Panc1 (cell line): ENCODE data around the gene ELK3. TPM values are rescaled to one million over a fixed set of nuclear protein-coding genes. Genes with fewer than 3 reads are reported as not detected.

Experiments used
- ATAC-seq: fragments of 200-7000 bp; cut with Tn5 transposase; 2 replicates; pipeline ENCODE4 v1.9.1; 2020; ENCODE audit warnings: mild to moderate bottlenecking, moderate library complexity
- BruUV-seq: library from RNA; stranded (reverse); fragments of 400-500 nt; replicated peaks from 2 replicates; lab custom pipeline; 2021; lab: Mats Ljungman, UMichigan
- CTCF ChIA-PET: fragments of 300-600 bp; sonication (Branson Sonifier 250); formaldehyde crosslinking; loops from one replicate; lab custom pipeline; 2022; ENCODE audit warnings: antibody characterized with exemption; lab: Charles Lee
- POLR2A ChIA-PET: fragments of 300-600 bp; sonication (Branson Sonifier 250); formaldehyde crosslinking; loops from one replicate; lab custom pipeline; 2022; ENCODE audit warnings: antibody characterized with exemption; lab: Charles Lee
- DNase-seq: peaks from one replicate; pipeline ENCODE4 v3.0.0-alpha.2; 2010; ENCODE audit warnings: low read depth, low spot score
- H3K27ac ChIP-seq: 2 replicates; pipeline ENCODE4 v1.5.1; 2011; ENCODE audit warnings: mild to moderate bottlenecking, low read length, inconsistent platforms
- H3K27me3 ChIP-seq: fragments of 200-500 bp; sonication (Bioruptor generic); 2 replicates; pipeline ENCODE4 v1.6.0; 2014; ENCODE audit warnings: low read length, inconsistent platforms; ENCODE audit not compliant: control insufficient read depth, insufficient read depth
- H3K36me3 ChIP-seq: fragments of 200-500 bp; sonication (Bioruptor generic); 2 replicates; pipeline ENCODE4 v1.5.1; 2014; ENCODE audit warnings: inconsistent platforms, mild to moderate bottlenecking, low read length, moderate library complexity; ENCODE audit not compliant: control insufficient read depth, insufficient read depth
- H3K4me1 ChIP-seq: 2 replicates; pipeline ENCODE4 v1.5.1; 2011; ENCODE audit warnings: inconsistent platforms, mild to moderate bottlenecking, low read length, moderate library complexity; ENCODE audit not compliant: control insufficient read depth, insufficient read depth
- H3K4me3 ChIP-seq, 2 experiments: 2 replicates each; pipeline ENCODE4 v1.5.1; 2011 to 2012; ENCODE audit warnings: low read depth in 2 of 2, low read length in 2 of 2, mild to moderate bottlenecking in 2 of 2, inconsistent platforms in 1 of 2, moderate library complexity in 1 of 2
- H3K9me3 ChIP-seq: fragments of 200-500 bp; sonication (Bioruptor generic); 2 replicates; pipeline ENCODE4 v1.5.1; 2014; ENCODE audit warnings: low read depth, mild to moderate bottlenecking, inconsistent platforms, low read length, moderate library complexity; ENCODE audit not compliant: control insufficient read depth, insufficient read depth
- POLR2AphosphoS5 ChIP-seq: IDR thresholded peaks from 2 replicates; pipeline ENCODE4 v1.6.1; 2012; ENCODE audit warnings: mild to moderate bottlenecking, low read depth, low read length, moderate library complexity
- SIN3A ChIP-seq: IDR thresholded peaks from 2 replicates; pipeline ENCODE4 v1.6.1; 2012; ENCODE audit warnings: low read depth, mild to moderate bottlenecking, low read length, moderate library complexity, borderline replicate concordance; ENCODE audit not compliant: insufficient read depth
- TCF7L2 ChIP-seq: IDR thresholded peaks from 2 replicates; pipeline ENCODE4 v1.6.1; 2011; ENCODE audit warnings: mild to moderate bottlenecking, low read depth, low read length, inconsistent platforms
- in situ Hi-C: cut with HindIII; loops from 2 replicates; pipeline ENCODE4 v1.10.0; 2016; ENCODE audit warnings: low sequenced_read_pairs, low pct_unique_long_range_greater_than_20kb
- intact Hi-C: fragments of 100-400 bp; cut with micrococcal nuclease; formaldehyde crosslinking; loops from one replicate; pipeline ENCODE4 v1.10.0; 2022; ENCODE audit not compliant: unreplicated experiment
- total RNA-seq: library from RNA; stranded (reverse); gene quantifications from one replicate; pipeline ENCODE4 v1.2.1, GENCODE V29; 2021; ENCODE audit not compliant: unreplicated experiment
- TF ChIP-seq, protein P1 (sequence below): fragments of 450-650 bp; IDR thresholded peaks from 2 replicates; pipeline ENCODE4 v1.5.1; 2017; ENCODE audit warnings: mild to moderate bottlenecking
- TF ChIP-seq, protein P2 (sequence below), 2 experiments: IDR thresholded peaks; 2 replicates each; pipeline ENCODE4 v1.6.1; 2011 to 2012; ENCODE audit warnings: low read depth in 2 of 2, control low read depth in 1 of 2, low read length in 1 of 2, mild to moderate bottlenecking in 1 of 2, moderate library complexity in 1 of 2; ENCODE audit not compliant: insufficient read depth in 1 of 2

ELK3 gene
- total RNA-seq, 1 experiment from 2014 or later: 25.1 TPM

DNA sequence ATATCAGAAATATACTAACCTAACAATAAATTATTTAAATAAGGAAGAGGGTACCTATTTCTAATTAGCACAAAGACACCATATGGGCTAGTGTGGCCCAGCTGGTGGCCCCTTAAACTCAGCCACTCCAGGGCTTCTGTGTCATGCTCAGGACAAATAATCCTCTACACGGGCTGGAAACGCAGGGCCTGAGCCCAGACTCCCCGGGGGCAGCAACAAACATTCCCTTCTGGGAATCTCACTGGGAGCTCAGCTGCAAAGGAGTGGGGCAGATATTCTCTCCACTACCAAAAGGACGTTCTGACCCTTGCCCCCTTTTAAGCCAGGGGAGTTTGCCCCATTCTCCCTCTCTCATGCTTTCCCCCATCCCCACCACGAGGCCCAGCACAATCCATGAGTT lies 43.7 kb upstream of the ELK3 start:
- ChIA-PET POLR2A (no interaction called here), CTCF (no interaction called here)
- Histone ChIP-seq H3K9me3 (no peaks in the 10 kb centered on the region), H3K27ac (no peak overlapping the region), H3K36me3 (no peaks in the 10 kb centered on the region), H3K27me3 (no peaks in the 10 kb centered on the region), H3K4me3 (no peak overlapping the region), H3K4me1 (no peaks in the 10 kb centered on the region)
- intact Hi-C loops: no loop called here
- no peak for ATAC-seq
- TF ChIP-seq, protein P1, sequence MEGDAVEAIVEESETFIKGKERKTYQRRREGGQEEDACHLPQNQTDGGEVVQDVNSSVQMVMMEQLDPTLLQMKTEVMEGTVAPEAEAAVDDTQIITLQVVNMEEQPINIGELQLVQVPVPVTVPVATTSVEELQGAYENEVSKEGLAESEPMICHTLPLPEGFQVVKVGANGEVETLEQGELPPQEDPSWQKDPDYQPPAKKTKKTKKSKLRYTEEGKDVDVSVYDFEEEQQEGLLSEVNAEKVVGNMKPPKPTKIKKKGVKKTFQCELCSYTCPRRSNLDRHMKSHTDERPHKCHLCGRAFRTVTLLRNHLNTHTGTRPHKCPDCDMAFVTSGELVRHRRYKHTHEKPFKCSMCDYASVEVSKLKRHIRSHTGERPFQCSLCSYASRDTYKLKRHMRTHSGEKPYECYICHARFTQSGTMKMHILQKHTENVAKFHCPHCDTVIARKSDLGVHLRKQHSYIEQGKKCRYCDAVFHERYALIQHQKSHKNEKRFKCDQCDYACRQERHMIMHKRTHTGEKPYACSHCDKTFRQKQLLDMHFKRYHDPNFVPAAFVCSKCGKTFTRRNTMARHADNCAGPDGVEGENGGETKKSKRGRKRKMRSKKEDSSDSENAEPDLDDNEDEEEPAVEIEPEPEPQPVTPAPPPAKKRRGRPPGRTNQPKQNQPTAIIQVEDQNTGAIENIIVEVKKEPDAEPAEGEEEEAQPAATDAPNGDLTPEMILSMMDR: no peak
- TF ChIP-seq SIN3A: no peak
- TF ChIP-seq POLR2AphosphoS5: no peak
- TF ChIP-seq, protein P2, sequence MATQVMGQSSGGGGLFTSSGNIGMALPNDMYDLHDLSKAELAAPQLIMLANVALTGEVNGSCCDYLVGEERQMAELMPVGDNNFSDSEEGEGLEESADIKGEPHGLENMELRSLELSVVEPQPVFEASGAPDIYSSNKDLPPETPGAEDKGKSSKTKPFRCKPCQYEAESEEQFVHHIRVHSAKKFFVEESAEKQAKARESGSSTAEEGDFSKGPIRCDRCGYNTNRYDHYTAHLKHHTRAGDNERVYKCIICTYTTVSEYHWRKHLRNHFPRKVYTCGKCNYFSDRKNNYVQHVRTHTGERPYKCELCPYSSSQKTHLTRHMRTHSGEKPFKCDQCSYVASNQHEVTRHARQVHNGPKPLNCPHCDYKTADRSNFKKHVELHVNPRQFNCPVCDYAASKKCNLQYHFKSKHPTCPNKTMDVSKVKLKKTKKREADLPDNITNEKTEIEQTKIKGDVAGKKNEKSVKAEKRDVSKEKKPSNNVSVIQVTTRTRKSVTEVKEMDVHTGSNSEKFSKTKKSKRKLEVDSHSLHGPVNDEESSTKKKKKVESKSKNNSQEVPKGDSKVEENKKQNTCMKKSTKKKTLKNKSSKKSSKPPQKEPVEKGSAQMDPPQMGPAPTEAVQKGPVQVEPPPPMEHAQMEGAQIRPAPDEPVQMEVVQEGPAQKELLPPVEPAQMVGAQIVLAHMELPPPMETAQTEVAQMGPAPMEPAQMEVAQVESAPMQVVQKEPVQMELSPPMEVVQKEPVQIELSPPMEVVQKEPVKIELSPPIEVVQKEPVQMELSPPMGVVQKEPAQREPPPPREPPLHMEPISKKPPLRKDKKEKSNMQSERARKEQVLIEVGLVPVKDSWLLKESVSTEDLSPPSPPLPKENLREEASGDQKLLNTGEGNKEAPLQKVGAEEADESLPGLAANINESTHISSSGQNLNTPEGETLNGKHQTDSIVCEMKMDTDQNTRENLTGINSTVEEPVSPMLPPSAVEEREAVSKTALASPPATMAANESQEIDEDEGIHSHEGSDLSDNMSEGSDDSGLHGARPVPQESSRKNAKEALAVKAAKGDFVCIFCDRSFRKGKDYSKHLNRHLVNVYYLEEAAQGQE (IDR thresholded peaks at IDR 0.05; ENCODE audit: insufficient read depth in 1 of 2, low read depth in 2 of 2, low read length in 1 of 2): no peak
- TF ChIP-seq TCF7L2: no peak
- BruUV-seq: no TSS peak
- in situ Hi-C loops: no loop called here
- no peak for DNase-seq

DNA sequence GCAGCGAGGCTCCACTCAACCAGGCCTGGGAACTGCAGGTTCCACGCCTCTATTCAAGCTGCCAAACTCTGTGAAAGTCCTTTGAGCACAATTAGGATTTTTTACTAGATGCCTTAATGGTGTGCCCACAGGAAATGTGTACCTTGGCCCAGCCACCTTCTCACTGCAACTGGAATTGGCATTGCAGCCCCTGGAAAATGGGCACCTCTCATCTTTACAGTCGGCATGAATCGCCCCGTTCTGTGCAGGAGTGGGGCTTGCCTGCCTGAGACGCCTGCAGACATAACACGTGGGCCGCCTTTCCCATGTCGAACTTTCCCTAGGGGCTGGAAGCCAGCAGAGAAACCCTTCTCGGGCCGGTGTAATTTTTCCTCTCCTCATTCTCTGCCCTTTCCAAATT lies 42.0 kb upstream of the ELK3 start:
- Histone ChIP-seq H3K4me3 (no peak overlapping the region), H3K27ac (no peak overlapping the region), H3K36me3 (no peaks in the 10 kb centered on the region), H3K9me3 (no peaks in the 10 kb centered on the region), H3K4me1 (no peaks in the 10 kb centered on the region), H3K27me3 (no peaks in the 10 kb centered on the region)
- ATAC-seq (no peak), DNase-seq (no peak)
- TF ChIP-seq POLR2AphosphoS5 (no peak), TCF7L2 (no peak), SIN3A (no peak)
- TF ChIP-seq, protein P1: no peak
- TF ChIP-seq, protein P2 (IDR thresholded peaks at IDR 0.05; ENCODE audit: insufficient read depth in 1 of 2, low read depth in 2 of 2, low read length in 1 of 2): no peak
- intact Hi-C loops (no loop called here), in situ Hi-C loops (no loop called here)
- CTCF ChIA-PET: no interaction called here
- BruUV-seq: no TSS peak
- POLR2A ChIA-PET: no interaction called here
